Activated T-cell treated with anti-CD3 and anti-CD28 coated beads for 4 hours (primary cell): ENCODE data around the gene KRI1.
"Not testable (repeated sequence)": the region's sequence is repeated elsewhere in the genome, so short reads cannot be mapped to it uniquely, and the experiment has no call there.

ENCODE experiments used
- DNase-seq: peaks from one replicate; pipeline ENCODE4 v3.0.0-alpha.2; 2020

KRI1 gene

DNA sequence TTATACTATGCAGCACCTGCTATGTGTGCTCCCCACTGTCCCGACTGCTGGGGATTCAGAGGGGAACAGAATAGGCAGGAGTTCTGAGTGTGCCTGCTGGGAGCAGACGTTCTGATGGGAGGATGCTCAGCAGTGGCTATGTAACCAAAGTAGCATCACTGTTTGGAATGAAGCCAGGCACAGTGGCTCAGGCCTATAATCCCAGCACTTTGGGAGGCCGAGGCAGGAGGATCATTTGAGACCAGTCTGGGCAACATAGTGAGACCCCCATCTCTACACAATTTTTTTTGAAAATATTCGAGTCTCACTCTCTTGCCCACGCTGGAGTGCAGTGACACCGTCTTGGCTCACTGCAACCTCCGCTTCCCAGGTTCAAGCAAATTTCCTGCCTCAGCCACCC, 16.1 kb downstream of the KRI1 start:
- no peak for DNase-seq

DNA sequence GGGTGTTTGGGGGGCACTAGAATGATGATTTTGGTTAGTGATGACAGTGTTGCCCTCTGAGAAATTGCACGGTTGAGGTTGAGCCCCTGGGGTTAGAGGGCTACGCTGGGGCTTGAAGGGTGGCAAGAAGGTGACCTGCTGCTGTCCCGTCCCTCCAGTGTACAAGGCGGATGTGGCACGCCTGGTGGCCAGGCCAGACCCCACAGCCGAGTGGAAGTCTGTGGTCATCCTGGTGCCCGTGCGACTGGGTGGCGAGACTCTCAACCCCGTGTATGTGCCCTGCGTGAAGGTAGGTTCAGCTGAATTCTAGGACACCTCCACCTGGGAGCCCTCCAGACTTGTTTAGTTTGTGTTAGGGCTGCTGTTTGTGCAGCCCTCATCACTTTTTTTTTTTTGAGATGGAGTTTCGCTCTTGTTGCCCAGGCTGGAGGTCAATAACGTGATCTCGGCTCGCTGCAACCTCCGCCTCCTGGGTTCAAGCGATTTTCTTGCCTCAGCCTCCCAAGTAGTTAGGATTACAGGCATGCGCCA, 17.0 kb downstream of the KRI1 start:
- DNase-seq, result no peak

DNA sequence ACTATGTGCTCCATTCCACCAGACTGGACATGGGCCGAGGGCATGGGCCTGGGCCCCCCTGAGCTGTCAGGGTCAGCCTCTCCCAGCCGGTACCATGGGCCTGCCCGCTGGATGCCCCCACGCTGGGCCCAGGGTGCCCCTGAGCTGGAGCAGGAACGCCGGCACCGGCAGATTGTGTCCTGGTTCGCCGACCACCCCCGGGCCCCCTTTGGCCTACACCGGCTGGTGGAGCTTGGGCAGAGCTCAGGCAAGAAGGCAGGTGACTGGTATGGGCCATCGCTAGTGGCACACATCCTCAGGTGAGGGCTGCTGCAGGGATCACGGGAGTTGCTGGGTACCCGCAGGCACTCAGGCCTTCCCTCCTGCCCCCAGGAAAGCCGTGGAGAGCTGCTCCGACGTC, 19.0 kb downstream of the KRI1 start:
- DNase-seq, result no peak

DNA sequence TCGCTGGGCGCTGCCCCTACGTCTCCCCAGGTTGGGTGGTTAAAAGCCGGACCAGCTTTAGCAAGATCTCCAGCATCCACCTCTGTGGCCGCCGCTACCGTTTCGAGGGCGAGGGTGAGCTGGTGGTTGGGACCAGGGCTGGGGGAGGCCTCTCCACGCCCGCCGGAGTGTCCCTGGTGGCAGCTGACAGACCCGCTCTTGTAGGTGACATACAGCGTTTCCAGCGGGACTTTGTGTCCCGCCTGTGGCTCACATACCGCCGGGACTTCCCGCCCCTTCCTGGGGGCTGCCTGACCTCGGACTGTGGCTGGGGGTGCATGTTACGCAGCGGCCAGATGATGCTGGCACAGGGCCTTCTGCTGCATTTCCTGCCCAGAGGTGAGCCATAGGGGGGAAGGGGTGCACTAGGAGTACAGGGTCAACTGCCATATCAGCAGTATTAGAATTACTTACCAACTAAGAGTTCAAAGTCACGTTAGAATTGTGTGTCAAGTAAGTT, 21.0 kb downstream of the KRI1 start:
- DNase-seq, result no peak

DNA sequence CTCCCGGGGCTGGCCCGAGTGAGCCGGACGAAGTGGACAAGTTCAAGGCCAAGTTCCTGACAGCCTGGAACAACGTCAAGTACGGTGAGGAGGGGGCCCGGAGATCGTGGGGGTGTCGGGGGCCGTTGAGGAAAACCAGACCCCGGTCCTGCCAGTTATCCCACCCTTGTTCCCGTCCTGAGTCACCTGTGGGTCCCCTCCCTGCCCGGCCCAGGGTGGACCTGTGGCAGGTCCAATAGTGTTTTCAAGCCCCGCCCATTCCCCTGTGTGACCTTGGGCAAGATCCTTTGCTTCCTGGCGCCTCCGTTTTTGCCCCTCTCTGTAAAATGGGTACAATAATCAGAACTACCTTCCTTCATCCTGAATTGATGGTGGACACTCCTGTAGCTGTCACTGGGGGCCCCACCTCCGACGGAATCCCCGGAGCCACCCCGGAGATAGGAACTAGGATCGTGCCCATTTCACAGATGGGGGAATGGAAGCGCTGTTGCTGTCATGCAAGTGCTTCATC, 21.5 kb downstream of the KRI1 start:
- no peak for DNase-seq

DNA sequence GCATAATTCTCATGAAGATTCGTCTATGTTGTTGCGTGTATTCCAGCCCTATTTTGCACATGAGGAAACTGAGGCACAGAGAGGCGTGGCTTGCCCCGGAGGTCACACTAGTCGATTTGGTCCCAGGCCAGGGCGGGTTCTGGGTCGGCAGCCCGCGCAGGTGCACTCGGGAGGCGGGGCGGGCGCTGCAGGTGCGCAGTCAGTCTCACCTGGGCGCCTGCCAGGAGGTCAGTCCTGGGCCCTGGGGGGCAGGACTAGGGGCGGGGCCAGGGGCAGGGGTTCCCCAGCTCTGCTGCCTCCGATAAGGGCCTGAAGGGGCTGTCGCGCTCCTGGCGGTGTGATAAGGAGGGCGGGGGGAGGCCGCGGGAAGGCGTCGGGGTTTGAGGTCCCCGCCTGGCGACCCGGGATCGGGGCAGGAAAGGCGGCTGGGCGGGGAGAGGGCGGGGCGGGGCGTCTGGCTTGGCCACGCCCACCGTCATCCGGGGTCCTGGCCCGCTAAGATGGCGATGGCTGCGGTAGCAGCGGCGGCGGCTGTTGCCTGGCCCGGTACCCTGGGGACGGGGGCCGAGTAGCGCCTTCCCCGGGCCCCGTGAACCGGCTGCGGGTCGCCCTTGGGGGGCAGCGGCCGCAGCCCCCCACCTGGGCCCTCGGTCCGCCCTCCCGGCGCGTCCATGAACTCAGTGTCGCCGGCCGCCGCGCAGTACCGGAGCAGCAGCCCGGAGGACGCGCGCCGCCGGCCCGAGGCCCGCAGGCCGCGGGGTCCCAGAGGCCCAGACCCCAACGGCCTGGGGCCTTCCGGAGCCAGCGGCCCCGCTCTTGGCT, 22.2 kb downstream of the KRI1 start, which contains the start of gene ATG4D:
Gene ATG4D, plus strand, starts transcription at position 485 of the 822 bp plus-strand sequence. Its CDS starts 187 bp downstream, at position 672.
- DNase-seq, result peak; percentile 66

DNA sequence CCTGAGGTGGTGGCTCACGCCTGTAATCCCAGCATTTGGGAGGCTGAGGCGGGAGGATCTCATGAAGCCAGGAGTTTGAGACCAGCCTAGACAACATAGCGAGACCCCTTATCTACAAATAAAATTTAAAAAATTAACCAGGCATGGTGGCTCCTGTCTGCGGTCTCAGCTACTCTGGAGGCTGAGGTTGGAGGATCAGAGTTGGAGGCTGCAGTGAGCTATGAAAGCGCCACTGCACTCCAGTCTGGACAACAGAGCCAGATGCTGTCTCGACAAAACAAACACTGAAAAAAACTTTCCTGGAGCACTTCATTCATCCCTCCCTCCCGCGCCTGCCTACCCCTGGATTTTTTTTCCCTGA, 22.8 kb downstream of the KRI1 start:
- no peak for DNase-seq

DNA sequence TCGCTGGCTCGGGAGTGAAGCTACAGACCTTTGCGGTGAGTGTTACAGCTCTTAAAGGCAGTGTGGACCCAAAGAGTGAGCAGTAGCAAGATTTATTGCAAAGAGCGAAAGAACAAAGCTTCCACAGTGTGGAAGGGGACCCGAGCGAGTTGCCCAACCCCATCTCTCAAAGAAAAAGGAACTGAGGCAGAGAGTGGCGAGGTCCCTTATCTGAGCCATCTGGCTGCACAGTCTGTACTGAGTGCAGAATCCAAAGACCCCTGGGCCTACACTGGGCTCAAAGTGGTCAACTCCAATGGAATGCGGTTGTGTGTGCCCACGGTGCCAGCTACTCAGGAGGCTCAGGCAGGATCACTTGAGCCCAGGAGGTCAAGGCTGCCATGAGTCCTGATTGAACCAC, 26.8 kb downstream of the KRI1 start:
- DNase-seq, result not testable (repeated sequence)

DNA sequence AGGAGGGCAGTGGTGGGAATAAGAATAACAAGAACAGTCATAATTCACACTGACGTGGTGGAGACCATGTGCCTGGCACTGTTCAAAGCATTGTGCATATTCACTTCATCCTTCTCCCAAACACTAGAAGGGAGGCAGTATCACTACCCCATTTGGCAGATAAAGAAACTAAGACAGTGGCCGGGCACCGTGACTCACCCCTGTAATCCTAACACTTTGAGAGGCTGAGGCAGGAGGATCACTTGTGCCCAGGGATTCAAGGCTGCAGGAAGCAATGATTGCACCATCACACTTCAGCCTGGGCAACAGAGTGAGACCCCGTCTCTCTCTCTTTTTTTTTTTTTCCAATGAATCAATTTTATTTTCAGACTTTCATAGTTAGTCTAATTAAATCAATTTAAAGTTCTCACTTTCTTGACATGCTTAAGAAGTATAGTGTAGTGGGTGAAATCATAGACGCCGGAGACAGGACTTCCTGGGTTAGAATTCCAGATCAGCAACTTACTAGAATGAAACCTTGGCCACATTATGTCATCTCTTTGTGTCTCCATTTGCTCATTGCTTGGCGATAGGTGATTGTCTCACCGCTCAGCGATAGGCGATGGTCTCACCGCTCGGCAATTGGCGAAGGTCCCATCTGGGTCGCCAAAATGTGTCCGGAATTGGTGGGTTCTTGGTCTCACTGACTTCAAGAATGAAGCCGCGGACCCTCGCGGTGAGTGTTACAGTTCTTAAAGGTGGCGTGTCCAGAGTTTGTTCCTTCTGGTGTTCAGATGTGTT, 27.4 kb downstream of the KRI1 start:
- no peak for DNase-seq

DNA sequence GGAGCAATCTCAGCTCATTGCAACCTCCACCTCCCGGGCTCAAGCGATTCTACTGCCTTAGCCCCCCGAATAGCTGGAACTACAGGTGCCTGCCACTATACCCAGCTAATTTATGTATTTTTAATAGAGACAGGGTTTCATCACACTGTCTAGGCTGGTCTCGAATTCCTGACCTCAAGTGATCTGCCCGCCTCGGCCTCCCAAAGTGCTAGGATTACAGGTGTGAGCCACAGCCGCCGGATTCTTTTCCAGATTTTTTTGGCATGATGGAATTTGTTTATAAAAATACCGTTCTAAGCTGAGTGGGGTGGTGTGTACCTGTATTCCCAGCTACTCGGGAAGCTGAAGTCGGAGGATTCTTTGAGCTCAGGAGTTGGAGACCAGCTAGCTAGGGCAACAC, 28.1 kb downstream of the KRI1 start:
- no peak for DNase-seq

DNA sequence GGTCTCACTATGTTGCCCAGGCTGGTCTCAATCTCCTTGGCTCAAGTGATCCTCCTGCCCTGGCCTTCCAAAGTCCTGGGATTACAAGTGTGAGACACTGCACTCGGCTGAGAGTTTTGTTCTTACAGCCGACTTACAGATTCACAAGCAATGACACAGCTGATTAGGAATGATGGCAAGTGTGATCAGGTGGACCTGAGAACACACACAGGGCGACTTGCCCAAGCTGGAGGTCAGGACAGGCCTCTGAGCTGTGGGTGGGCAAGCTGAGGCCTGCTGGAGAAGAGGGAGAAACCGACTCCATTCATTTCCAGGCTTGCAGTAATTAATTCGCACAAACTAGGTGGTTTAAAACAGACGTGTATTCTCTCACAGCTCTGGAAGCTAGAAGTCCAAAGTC, 30.2 kb downstream of the KRI1 start:
- DNase-seq, result no peak

DNA sequence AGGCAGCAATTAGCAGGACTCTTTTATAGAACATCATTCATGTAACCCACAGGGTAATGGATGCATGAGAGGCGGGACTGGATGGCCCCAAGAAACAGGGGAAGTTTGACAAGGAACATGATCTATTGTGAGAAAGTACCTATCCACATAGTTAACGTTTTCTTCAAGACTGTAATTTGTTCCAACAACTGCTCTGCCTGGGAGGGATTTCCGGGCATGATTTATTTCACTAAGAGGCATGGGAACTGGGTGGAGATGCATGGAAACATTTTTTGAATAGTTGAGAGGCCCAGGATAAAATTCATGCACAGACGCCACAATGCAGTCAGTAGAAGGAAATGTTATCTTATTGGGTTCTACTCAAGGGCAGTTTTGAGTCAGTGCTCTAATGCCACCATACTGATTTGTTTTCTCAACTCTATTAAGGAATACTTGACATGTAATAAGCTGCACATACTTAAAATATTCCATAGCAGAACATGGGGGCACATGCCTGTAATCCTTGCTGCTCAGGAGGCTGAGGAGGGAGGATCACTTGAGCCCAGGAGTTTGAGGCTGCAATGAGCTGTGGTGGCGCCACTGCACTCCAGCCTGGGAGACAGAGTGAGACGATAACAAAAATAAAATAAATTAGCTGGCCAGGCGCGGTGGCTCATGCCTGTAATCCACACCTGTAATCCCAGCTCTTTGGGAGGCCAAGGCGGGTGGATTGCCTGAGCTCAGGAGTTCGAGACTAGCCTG, 32.0 kb downstream of the KRI1 start:
- DNase-seq, result no peak

DNA sequence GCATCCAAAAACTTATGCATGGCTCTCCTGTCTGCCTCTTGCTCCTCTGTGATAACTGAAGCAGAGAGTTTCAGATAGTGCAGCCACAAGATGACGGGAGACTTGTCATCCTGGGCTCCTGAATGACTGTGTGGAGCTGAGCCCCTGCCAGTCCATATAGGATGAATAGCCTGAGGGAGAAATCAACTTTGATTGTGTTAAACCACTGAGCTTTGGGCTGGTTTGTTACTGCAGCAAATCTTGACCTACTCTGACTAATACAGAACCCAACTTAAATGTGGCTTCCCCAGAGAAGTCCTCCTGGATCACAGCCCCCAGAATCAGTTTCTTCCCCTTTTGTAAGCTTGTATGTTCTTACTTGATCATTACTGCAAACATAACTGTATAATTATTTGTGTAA, 33.4 kb downstream of the KRI1 start:
- DNase-seq, result no peak

DNA sequence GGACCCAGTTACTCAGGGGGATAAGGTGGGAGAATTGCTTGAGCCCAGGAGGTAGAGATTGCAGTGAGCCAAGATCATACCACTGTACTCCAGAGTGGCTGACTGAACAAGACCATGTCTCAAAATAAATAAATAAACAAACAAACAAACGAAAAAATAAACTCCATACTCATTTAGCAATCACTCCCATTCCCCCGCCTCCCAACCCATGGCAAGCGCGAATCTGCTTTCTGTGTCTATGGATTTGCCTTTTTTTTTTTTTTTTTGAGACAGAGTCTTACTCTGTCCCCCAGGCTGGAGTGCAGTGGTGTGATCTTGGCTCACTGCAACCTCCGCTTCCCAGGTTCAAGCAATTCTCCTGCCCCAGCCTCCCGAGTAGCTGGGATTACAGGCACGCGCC, 38.9 kb downstream of the KRI1 start:
- DNase-seq, result not testable (repeated sequence)

DNA sequence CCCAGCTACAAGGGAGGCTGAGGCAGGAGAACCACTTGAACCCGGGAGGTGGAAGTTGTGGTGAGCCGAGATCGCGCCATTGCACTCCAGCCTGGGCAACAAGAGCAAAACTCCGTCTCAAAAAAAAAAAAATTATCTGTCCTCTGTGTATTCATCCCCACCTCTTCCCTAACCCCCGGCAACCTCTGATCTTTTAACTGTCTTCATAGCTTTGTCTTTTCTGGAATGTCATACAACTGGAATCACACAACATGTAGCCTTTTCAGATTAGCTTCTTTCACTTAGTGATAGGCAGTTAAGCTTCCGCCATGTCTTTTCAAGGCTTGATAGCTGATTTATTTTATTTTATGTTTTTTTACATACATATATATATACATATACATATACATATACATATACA, 40.2 kb downstream of the KRI1 start:
- DNase-seq, result no peak

DNA sequence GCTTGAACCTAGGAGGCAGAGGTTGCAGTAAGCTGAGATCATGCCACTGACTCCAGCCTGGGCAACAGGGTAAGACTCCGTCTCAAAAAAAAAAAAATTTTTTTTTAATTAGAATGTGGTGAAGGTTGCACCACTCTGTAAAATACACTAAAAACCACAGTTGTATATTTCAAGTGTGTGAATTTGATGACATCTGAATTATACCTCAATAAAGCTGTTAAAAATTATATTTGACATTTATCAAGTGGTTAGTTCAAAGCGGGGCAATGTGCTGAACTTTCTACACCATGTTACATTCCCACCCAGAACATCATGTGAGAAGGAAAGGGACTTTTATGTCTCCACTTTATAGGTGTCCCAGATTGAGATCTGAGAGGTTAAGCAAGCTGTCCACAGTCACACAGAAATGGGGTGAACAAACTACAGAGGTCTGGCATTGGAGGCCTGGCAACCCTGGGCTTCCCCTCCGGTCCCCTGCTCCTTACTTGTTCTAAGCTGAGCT, 42.6 kb downstream of the KRI1 start:
- no peak for DNase-seq

DNA sequence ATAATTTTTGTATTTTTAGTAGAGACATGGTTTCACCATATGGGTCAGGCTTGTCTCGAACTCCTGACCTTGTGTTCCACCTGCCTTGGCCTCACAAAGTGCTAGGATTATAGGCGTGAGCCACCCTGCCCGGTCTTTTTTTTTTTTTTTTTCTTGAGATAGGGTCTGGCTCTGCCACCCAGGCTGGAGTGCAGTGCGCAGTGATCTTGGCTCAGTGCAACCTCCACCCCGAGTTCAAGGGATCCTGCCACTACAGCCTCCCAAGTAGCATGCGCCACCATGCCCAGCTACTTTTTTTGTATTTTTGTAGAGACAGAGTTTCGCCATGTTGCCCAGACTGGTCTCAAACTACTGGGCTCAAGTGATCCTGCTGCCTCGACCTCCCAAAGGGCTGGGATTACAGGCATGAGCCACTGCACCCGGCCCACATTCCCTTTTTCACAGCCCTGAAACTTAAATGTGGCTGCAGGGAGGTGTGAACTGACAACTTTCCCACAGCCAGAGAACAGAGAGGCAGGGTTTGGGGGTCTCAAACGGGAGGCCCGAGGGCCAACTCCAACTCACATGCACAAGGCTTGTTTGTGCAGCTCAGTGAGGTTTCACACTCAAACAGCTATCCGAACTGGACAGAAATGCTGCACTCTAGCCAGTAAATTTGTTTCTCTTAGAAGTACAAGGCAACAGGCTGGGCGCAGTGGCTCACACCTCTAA, 44.2 kb downstream of the KRI1 start:
- DNase-seq, result no peak

DNA sequence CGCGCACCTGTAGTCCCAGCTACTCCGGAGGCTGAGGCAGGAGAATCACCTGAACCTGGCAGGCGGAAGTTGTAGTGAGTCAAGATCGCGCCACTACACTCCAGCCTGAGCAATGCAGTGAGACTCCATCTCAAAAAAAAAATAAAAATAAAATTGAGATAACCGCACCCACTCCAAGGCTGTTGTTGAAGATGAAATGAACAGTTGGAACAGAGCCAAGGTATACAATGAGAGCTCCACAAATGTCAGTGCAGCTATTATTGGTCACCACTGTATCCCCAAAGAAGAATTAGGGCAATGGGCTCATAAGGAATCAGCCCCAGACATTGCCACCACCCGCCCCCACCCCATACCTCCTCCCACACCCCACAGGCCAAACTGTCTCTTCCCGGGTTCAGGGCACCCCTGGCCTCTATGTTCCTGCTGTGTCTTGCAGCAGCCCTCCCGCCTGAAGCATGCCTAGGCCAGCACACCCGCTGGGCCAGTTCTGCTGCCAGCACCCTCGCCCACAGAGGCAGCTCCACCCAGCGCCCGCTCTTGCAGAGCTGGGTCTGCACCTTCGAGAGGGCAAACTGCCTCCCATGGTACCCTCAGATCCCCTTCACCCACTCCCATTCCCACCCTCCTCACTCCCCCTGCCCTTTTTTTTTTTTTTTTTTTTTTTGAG, 45.0 kb downstream of the KRI1 start:
- no peak for DNase-seq

DNA sequence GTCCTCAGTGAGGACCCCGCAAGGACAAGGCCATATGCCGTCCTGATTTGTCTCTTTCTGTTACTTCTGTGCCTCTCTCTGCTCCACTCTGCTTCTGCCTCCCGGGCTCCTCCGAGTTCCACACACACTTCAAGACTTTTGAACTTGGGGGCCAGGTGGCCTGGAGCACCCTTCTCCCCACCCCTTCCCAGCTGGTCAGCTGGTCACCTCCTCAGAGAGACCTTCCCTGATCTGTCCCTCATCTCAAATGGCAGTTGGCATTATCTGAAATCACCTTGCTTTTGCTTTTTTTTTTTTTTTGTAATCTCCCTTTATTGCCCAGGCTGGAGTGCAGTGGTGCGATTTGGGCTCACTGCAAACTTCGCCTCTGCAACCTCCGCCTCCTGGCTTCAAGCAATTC, 46.4 kb downstream of the KRI1 start:
- DNase-seq, result no peak

DNA sequence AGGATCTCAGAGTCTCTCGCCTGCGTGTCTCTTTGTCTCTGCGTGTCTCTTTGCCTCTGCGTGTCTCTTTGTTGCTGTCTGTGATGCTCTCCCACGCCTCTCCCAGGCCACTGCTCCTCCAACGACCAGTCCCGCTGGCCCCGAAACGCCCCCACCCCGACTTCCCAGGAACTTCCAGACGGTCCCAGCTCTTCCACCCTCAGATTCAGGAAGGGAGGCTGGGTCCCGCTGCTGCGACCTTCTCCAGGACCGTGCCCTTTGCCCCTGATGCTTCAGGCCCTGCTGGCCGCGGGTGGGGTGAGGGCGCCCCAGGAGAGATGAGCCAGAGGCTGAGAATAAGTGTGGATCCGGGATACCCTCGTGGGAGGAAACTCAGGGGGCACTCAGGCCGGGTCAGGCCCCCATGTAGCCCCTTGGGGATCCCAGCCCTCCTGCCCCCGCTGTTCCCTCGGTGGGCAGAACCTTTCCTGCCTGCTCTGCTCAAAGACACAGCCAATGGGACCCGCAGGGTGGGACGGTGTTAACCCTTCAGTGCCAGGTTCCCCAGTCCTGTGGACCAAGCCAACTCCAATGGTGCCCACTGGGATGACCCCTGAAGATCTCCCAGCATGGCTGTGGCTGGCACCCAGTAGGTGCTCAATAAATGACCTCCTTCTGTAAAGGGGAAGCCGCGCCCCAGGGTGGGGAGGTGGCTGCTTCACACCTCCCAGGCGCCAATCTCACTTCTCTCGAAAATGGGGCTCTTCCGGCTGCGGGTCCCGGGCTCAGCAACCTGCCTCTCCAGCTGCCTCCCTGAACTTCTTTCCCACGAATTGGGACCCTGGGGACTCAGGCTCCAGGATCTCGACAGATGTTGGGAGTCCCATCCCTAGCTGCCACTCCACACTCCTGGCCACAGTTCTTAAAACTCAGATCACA, 47.1 kb downstream of the KRI1 start:
- no peak for DNase-seq
